WTC11 (cell line): ENCODE data around the gene CD28. TPM values are rescaled to one million over a fixed set of nuclear protein-coding genes. Genes with fewer than 3 reads are reported as not detected.

Experiments
- ATAC-seq: fragments of 200-7000 bp; cut with Tn5 transposase; 2 replicates; pipeline ENCODE4 v1.10.0; 2021; ENCODE audit warnings: mild to moderate bottlenecking, moderate library complexity
- CTCF ChIA-PET: fragments of 300-600 bp; sonication (Branson Sonifier 250); formaldehyde crosslinking; loops from one replicate; lab custom pipeline; 2021; ENCODE audit warnings: antibody characterized with exemption; lab: Charles Lee
- POLR2A ChIA-PET: fragments of 350-600 bp; sonication (Branson Sonifier 250); formaldehyde crosslinking; loops from one replicate; lab custom pipeline; 2021; ENCODE audit warnings: antibody characterized with exemption; lab: Charles Lee
- DNase-seq: peaks from one replicate; pipeline ENCODE4 v3.0.0; 2021; ENCODE audit warnings: low spot score
- H3K27ac Mint-ChIP-seq: 2 replicates; pipeline ENCODE4 v1.8.0; 2021; ENCODE audit warnings: mixed read lengths
- H3K27me3 Mint-ChIP-seq: 2 replicates; pipeline ENCODE4 v1.8.0; 2021; ENCODE audit warnings: low read depth, mild to moderate bottlenecking, moderate library complexity, mixed read lengths
- H3K36me3 Mint-ChIP-seq: 2 replicates; pipeline ENCODE4 v1.8.0; 2021; ENCODE audit warnings: mixed read lengths
- H3K4me1 Mint-ChIP-seq: 2 replicates; pipeline ENCODE4 v1.8.0; 2022; ENCODE audit warnings: mixed read lengths
- H3K4me3 Mint-ChIP-seq: 2 replicates; pipeline ENCODE4 v1.8.0; 2021; ENCODE audit warnings: mild to moderate bottlenecking, moderate library complexity, mixed read lengths
- H3K9me3 Mint-ChIP-seq: 2 replicates; pipeline ENCODE4 v1.8.0; 2021; ENCODE audit warnings: mixed read lengths
- AR ChIP-seq: fragments of 250-450 bp; sonication (Bioruptor Pico); IDR thresholded peaks from 2 replicates; pipeline ENCODE4 v1.9.0; 2021; ENCODE audit warnings: mild to moderate bottlenecking
- ATF6 ChIP-seq: sonication (generic); formaldehyde crosslinking; IDR thresholded peaks from 2 replicates; pipeline ENCODE4 v1.8.1; 2023; ENCODE audit warnings: mild to moderate bottlenecking, missing genetic modification reagents
- CREB1 ChIP-seq: sonication (generic); formaldehyde crosslinking; IDR thresholded peaks from 2 replicates; pipeline ENCODE4 v1.8.0; 2023; ENCODE audit warnings: mild to moderate bottlenecking, missing genetic modification reagents
- E2F5 ChIP-seq: sonication (generic); formaldehyde crosslinking; IDR thresholded peaks from 2 replicates; pipeline ENCODE4 v1.8.1; 2022; ENCODE audit warnings: mild to moderate bottlenecking, moderate library complexity, missing genetic modification reagents
- ERG ChIP-seq: fragments of 250-450 bp; sonication (Bioruptor Pico); IDR thresholded peaks from 2 replicates; pipeline ENCODE4 v1.8.0; 2021; ENCODE audit warnings: mild to moderate bottlenecking
- FOXP4 ChIP-seq: sonication (generic); formaldehyde crosslinking; IDR thresholded peaks from 2 replicates; pipeline ENCODE4 v1.8.0; 2022; ENCODE audit warnings: mild to moderate bottlenecking, missing genetic modification reagents
- GABPB1 ChIP-seq: sonication (generic); formaldehyde crosslinking; IDR thresholded peaks from 2 replicates; pipeline ENCODE4 v1.8.1; 2023; ENCODE audit warnings: mild to moderate bottlenecking, missing genetic modification reagents
- JAZF1 ChIP-seq: fragments of 250-450 bp; sonication (Bioruptor Pico); IDR thresholded peaks from 2 replicates; pipeline ENCODE4 v1.9.0; 2021; ENCODE audit warnings: moderate library complexity, mild to moderate bottlenecking, inconsistent platforms
- KAT7 ChIP-seq: sonication (generic); formaldehyde crosslinking; IDR thresholded peaks from 2 replicates; pipeline ENCODE4 v1.8.1; 2023; ENCODE audit warnings: missing genetic modification reagents, mild to moderate bottlenecking, borderline replicate concordance
- NFE2L1 ChIP-seq: sonication (generic); formaldehyde crosslinking; IDR thresholded peaks from 2 replicates; pipeline ENCODE4 v1.8.1; 2023; ENCODE audit warnings: missing genetic modification reagents
- NFYB ChIP-seq: sonication (generic); formaldehyde crosslinking; conservative IDR thresholded peaks from 2 replicates; pipeline ENCODE4 v1.8.0; 2022; ENCODE audit warnings: low read depth, missing genetic modification reagents
- NR3C1 ChIP-seq: sonication (generic); formaldehyde crosslinking; conservative IDR thresholded peaks from 2 replicates; pipeline ENCODE4 v1.8.1; 2023; ENCODE audit warnings: low read depth, mild to moderate bottlenecking, missing genetic modification reagents
- RELA ChIP-seq: sonication (generic); formaldehyde crosslinking; IDR thresholded peaks from 2 replicates; pipeline ENCODE4 v1.8.1; 2022; ENCODE audit warnings: missing genetic modification reagents, mild to moderate bottlenecking, borderline replicate concordance
- SMAD3 ChIP-seq: sonication (generic); formaldehyde crosslinking; IDR thresholded peaks from 2 replicates; pipeline ENCODE4 v1.8.0; 2022; ENCODE audit warnings: missing genetic modification reagents, mild to moderate bottlenecking, borderline replicate concordance
- TEAD4 ChIP-seq: sonication (generic); formaldehyde crosslinking; IDR thresholded peaks from 2 replicates; pipeline ENCODE4 v1.8.0; 2022; ENCODE audit warnings: mild to moderate bottlenecking, missing genetic modification reagents
- ZBTB43 ChIP-seq: sonication (generic); formaldehyde crosslinking; IDR thresholded peaks from 2 replicates; pipeline ENCODE4 v1.8.1; 2023; ENCODE audit warnings: mild to moderate bottlenecking, missing genetic modification reagents
- ZMAT4 ChIP-seq: fragments of 250-450 bp; sonication (Bioruptor Pico); IDR thresholded peaks from 2 replicates; pipeline ENCODE4 v1.9.0; 2021; ENCODE audit warnings: mild to moderate bottlenecking
- ZNF121 ChIP-seq: sonication (generic); formaldehyde crosslinking; IDR thresholded peaks from 2 replicates; pipeline ENCODE4 v1.8.0; 2023; ENCODE audit warnings: missing genetic modification reagents
- ZNF416 ChIP-seq: fragments of 250-450 bp; sonication (Bioruptor Pico); IDR thresholded peaks from 2 replicates; pipeline ENCODE4 v1.9.0; 2021; ENCODE audit warnings: mild to moderate bottlenecking, inconsistent platforms
- ZNF425 ChIP-seq: fragments of 250-450 bp; sonication (Bioruptor Pico); conservative IDR thresholded peaks from 2 replicates; pipeline ENCODE4 v1.9.0; 2021; ENCODE audit warnings: mild to moderate bottlenecking
- total RNA-seq: library from RNA; stranded (reverse); gene quantifications from 3 replicates; pipeline ENCODE4 v1.2.3, GENCODE V29; 2021

CD28 gene
- total RNA-seq, 1 experiment from 2014 or later, result 0.11 TPM

- TF ChIP-seq RELA (CRISPR knock-in tag), result no peak
- TF ChIP-seq NFE2L1 (CRISPR knock-in tag), result no peak
- TF ChIP-seq ZNF425, result no peak
- no peak for TF ChIP-seq FOXP4
- no peak for TF ChIP-seq ATF6
- TF ChIP-seq KAT7 (CRISPR knock-in tag), result no peak
- no peak for TF ChIP-seq JAZF1 (CRISPR knock-in tag)
- no peak for TF ChIP-seq SMAD3
- TF ChIP-seq NFYB (CRISPR knock-in tag), result no peak
- TF ChIP-seq ERG, result no peak
- no peak for TF ChIP-seq ZMAT4 (CRISPR knock-in tag)
- TF ChIP-seq GABPB1 (CRISPR knock-in tag), result no peak
- TF ChIP-seq ZNF416 (CRISPR knock-in tag), result no peak
- no peak for TF ChIP-seq NR3C1 (CRISPR knock-in tag)
- TF ChIP-seq E2F5, result no peak
- TF ChIP-seq TEAD4 (CRISPR knock-in tag), result no peak
- no peak for TF ChIP-seq ZNF121 (CRISPR knock-in tag)
- no peak for TF ChIP-seq CREB1 (CRISPR knock-in tag)
- TF ChIP-seq AR, result no peak
- no peak for TF ChIP-seq ZBTB43 (CRISPR knock-in tag)
- no peak for ATAC-seq
- CTCF ChIA-PET, result no interaction called here
- Mint-ChIP-seq H3K27me3 (no peaks in the 10 kb centered on the region), H3K27ac (no peak overlapping the region), H3K9me3 (peaks cover 6% of the 10 kb centered on the region), H3K4me3 (no peak overlapping the region), H3K36me3 (no peaks in the 10 kb centered on the region), H3K4me1 (peaks cover 4% of the 10 kb centered on the region; the same call in 1 of the 2 replicates)
- DNase-seq, result no peak
- POLR2A ChIA-PET, result no interaction called here
These were observed 35.1 kb downstream of the CD28 start for GRCh38 chr2:203741566-203741965.
